ENCODE data around the gene PDZD11.

PDZD11 gene

DNA sequence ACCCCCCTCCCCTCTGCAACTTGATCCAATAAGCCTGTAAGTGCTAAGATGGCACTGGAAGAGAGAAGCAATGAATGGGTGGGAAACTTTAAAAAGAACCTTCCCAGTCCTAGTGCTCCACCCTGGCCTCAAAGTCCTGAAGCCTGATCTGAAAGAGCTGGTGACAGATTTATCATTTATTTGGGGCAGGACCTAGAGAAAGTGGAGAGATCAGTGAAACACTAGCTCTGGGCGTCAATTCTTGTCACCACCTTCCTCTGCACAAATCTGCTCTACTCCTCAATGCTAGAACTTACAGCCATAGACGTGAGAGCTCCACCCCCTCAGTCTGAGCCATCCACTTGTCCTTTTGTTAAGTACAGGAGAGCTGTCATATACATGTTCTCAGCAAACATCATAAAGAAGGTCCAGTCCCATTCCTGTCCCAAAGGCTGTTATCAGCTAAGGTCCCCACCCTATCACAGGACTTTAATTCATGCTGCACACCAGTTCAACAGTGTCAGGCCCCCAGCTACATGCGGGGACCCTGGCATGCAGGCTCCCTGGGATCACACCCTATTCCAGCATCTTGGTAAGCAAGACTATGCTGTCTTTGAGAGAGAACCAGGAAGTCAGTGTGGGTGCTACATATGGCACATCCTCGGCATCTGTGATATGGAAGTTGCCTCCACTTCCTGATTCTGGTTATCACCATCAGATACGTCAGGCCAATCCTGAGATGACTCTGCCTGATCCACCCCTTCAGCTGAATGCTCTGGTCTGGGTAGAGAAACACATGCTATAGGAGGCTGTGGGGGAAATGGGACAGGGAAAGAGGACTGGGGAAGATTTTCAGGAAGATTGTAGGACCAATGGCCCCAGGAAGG is 32.1 kb downstream of the PDZD11 start:
- TF ChIP-seq CTCF (IDR thresholded peaks at IDR 0.05; ENCODE audit: low read depth, low read length), result no peak
- H3K4me3 ChIP-seq (ENCODE audit: low read depth, low read length), result no peak overlapping the region

- no peak overlapping the region for H3K4me3 ChIP-seq (ENCODE audit: low read depth, low read length)
- no peak for TF ChIP-seq CTCF (IDR thresholded peaks at IDR 0.05; ENCODE audit: low read depth, low read length)
Observed at GRCh38 chrX:70255452-70255851, 34.3 kb downstream of the PDZD11 start.

DNA sequence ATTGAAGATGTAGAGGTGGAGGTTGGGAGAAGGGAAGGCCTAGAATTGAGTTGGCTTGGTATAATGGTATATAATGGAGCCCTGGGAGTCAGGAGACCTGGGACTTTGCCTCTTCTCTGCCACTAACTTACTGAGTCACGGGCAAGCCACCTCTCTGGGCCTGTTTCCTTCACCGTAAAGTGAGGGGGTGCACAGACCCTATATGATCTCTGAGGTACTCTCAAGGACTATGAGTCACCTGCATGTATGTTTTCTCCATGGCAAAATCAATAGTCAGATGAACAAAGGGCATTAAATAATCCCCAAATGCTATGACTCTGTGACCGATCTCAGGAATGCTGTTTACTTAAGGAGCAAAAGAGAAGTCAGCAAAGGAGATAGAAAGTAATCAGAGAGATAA is 34.8 kb downstream of the PDZD11 start:
- no peak overlapping the region for H3K4me3 ChIP-seq (ENCODE audit: low read depth, low read length)
- TF ChIP-seq CTCF (IDR thresholded peaks at IDR 0.05; ENCODE audit: low read depth, low read length), result no peak

DNA sequence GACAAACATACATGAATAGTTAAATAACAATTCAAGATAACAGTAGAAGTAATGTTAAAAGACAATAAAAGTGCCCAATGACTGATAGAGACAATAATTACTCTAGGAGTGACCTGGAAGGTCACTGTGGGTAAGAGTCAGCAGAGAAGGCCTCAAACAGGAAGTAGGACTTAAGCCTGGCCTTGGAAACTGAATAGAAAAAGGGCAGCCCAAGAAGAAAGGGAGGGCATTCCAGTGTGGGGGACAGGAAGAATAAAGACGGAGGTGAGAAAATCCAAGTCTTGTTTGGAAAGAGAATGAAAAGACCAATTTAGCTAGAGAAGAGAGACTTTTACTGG is 35.7 kb downstream of the PDZD11 start:
- H3K4me3 ChIP-seq (ENCODE audit: low read depth, low read length), result no peak overlapping the region
- no peak for TF ChIP-seq CTCF (IDR thresholded peaks at IDR 0.05; ENCODE audit: low read depth, low read length)

DNA sequence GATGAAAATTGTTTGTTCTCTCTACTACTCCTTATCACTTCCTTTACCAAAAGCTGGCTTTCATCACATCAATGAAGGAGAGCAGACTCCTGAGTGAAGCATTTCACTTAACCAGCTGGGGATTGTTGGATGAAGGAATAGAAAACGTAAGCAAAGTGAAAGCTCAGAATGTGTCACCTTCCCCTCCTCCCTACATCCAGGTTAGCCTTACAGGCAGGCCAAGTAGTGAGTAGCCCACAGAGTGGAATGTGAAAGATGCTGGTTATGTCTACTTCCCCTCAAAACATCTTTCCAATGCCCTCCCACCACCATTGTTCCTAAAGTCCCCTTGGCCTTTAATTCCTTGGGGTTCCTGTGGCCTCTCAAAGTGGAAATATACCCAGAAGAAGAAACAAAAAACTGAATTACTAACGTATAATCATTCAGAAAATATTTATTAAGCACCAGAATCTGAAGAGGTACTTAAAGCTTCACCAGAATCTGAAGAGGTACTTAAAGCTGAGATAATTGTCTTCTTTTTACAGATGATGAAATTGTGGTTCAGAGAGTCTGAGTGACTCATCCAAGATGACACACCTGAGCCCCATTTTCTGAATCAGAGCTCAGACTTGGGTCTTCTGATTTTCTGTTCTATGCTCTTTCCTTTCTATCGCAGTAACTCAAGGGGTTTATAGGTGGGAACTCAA is 36.2 kb downstream of the PDZD11 start:
- H3K4me3 ChIP-seq (ENCODE audit: low read depth, low read length), result no peak overlapping the region
- no peak for TF ChIP-seq CTCF (IDR thresholded peaks at IDR 0.05; ENCODE audit: low read depth, low read length)

DNA sequence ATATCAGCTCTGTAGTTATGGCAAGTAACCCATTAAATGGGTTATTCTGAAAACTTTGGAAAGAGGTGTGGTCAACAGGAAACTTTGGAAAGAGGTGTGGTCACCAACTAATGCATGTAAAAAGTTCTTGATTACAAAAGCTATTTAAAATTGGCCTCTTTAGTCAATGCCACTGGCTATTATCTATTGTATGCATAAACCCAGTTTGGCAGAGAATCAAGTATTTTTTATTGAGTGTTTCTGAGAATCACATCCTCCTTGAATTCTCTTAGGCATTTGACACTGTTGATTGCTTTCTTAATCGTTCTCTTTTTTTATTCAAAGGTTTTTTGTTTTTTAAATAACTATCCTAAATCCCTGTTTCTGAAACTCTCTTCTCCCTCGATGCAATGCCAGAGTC is 37.2 kb downstream of the PDZD11 start:
- no peak overlapping the region for H3K4me3 ChIP-seq (ENCODE audit: low read depth, low read length)
- TF ChIP-seq CTCF (IDR thresholded peaks at IDR 0.05; ENCODE audit: low read depth, low read length), result no peak

DNA sequence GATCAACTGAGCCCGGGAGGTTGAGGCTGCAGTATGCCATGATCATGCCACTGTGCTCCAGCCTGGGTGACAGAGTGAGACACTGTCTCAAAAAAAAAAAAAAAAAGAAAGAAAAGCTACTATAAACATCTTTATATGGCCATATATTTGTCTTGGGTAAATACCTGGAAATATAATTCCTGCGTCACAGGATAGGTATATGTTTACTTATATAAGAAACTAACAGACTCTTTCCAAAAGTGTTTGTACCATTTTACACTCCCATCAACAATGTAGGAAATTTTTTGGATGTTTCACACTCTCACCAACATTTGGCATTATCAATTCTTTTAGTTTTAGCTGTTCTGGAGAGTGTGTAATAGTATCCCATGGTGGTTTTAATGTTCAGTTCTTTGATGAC is 42.5 kb downstream of the PDZD11 start:
- no peak for TF ChIP-seq CTCF (IDR thresholded peaks at IDR 0.05; ENCODE audit: low read depth, low read length)

More for the DNA sequence above, 42.5 kb downstream of the PDZD11 start:
- H3K4me3 ChIP-seq (ENCODE audit: low read depth, low read length), result no peak overlapping the region

All from WI38 (cell line).